ENCODE results near the gene TTC32.

DNA sequence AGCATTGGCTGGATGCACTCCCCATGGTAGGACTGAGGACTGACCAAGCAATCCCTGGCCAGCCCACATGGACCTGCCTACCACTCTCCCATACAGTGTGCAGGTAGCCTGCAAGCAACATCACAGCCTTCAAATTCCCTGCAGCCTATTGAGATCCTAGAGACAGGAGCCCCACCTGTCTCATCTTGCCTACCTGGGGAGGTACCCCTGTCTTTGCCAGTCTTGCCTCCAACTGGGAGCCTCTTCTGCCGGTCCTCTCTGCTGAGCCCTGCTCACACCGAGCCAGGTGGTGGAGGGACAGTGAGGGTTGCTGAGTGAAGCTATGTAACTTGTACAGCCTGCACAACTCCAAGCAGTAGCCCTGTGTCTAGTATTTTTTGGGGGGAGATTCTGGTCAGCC, 29.9 kb downstream of the TTC32 start:
- TF ChIP-seq, protein P1, sequence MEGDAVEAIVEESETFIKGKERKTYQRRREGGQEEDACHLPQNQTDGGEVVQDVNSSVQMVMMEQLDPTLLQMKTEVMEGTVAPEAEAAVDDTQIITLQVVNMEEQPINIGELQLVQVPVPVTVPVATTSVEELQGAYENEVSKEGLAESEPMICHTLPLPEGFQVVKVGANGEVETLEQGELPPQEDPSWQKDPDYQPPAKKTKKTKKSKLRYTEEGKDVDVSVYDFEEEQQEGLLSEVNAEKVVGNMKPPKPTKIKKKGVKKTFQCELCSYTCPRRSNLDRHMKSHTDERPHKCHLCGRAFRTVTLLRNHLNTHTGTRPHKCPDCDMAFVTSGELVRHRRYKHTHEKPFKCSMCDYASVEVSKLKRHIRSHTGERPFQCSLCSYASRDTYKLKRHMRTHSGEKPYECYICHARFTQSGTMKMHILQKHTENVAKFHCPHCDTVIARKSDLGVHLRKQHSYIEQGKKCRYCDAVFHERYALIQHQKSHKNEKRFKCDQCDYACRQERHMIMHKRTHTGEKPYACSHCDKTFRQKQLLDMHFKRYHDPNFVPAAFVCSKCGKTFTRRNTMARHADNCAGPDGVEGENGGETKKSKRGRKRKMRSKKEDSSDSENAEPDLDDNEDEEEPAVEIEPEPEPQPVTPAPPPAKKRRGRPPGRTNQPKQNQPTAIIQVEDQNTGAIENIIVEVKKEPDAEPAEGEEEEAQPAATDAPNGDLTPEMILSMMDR (IDR thresholded peaks at IDR 0.05): no peak
- TF ChIP-seq ATF2 (CRISPR knock-in tag; IDR thresholded peaks at IDR 0.05; ENCODE audit: borderline replicate concordance, low read depth) (no peak), ATF3 (CRISPR knock-in tag; conservative IDR thresholded peaks at IDR 0.05) (no peak), MAX (CRISPR knock-in tag; IDR thresholded peaks at IDR 0.05) (no peak), SP1 (CRISPR knock-in tag; conservative IDR thresholded peaks at IDR 0.05) (no peak), USF2 (CRISPR knock-in tag; IDR thresholded peaks at IDR 0.05) (no peak), HMGA2 (CRISPR knock-in tag; IDR thresholded peaks at IDR 0.05) (no peak), ZNF232 (CRISPR knock-in tag; IDR thresholded peaks at IDR 0.05) (no peak)
- TF ChIP-seq, protein P2, sequence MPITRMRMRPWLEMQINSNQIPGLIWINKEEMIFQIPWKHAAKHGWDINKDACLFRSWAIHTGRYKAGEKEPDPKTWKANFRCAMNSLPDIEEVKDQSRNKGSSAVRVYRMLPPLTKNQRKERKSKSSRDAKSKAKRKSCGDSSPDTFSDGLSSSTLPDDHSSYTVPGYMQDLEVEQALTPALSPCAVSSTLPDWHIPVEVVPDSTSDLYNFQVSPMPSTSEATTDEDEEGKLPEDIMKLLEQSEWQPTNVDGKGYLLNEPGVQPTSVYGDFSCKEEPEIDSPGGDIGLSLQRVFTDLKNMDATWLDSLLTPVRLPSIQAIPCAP (CRISPR knock-in tag; IDR thresholded peaks at IDR 0.05): no peak
